ENCODE data around the gene CLDN7.

DNA sequence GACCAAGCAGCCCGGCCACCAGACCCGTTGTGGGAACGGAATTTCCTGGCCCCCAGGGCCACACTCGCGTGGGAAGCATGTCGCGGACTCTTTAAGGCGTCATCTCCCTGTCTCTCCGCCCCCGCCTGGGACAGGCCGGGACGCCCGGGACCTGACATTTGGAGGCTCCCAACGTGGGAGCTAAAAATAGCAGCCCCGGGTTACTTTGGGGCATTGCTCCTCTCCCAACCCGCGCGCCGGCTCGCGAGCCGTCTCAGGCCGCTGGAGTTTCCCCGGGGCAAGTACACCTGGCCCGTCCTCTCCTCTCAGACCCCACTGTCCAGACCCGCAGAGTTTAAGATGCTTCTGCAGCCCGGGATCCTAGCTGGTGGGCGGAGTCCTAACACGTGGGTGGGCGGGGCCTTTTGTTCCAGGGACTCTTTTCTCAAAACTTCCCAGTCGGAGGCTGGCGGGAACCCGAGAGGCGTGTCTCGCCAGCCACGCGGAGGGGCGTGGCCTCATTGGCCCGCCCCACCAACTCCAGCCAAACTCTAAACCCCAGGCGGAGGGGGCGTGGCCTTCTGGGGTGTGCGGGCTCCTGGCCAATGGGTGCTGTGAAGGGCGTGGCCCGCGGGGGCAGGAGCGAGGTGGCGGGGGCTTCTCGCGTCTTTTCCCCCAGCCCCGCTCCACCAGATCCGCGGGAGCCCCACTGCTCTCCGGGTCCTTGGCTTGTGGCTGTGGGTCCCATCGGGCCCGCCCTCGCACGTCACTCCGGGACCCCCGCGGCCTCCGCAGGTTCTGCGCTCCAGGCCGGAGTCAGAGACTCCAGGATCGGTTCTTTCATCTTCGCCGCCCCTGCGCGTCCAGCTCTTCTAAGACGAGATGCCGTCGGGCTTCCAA, 19.0 kb upstream of the CLDN7 start, which contains the start of gene SLC2A4:
- TF ChIP-seq, protein P1, sequence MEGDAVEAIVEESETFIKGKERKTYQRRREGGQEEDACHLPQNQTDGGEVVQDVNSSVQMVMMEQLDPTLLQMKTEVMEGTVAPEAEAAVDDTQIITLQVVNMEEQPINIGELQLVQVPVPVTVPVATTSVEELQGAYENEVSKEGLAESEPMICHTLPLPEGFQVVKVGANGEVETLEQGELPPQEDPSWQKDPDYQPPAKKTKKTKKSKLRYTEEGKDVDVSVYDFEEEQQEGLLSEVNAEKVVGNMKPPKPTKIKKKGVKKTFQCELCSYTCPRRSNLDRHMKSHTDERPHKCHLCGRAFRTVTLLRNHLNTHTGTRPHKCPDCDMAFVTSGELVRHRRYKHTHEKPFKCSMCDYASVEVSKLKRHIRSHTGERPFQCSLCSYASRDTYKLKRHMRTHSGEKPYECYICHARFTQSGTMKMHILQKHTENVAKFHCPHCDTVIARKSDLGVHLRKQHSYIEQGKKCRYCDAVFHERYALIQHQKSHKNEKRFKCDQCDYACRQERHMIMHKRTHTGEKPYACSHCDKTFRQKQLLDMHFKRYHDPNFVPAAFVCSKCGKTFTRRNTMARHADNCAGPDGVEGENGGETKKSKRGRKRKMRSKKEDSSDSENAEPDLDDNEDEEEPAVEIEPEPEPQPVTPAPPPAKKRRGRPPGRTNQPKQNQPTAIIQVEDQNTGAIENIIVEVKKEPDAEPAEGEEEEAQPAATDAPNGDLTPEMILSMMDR (IDR thresholded peaks at IDR 0.05) = no peak
- no peak for TF ChIP-seq POLR2A (IDR thresholded peaks at IDR 0.05)

Measured in testis (tissue), 2 donors.